SIG-M5 (cell line): Measurements from ENCODE around the gene ATP8B2.
"Not testable (repeated sequence)": the region's sequence is repeated elsewhere in the genome, so short reads cannot be mapped to it uniquely, and the experiment has no call there.

Source experiments
- DNase-seq: peaks from one replicate; lab custom pipeline; 2025; lab: John Stamatoyannopoulos, UW

The ATP8B2 gene

DNA sequence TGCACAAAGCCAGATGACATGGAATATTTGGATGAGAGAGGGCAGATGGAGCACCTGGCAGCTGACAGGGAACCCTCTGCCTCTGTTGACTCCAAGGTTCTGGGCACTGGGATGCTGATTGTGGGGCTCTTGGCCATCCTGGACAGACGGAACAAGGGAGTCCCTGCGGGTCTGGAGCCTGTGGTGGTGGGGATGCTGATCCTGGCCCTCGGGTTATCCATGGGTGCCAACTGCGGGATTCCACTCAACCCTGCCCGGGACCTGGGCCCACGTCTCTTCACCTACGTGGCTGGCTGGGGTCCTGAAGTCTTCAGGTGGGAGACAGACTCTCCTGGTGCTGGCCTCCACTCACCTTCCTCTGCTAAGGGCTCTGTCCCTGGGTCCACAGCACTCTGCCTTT lies 1.8 kb upstream of the ATP8B2 start:
- no peak for DNase-seq

DNA sequence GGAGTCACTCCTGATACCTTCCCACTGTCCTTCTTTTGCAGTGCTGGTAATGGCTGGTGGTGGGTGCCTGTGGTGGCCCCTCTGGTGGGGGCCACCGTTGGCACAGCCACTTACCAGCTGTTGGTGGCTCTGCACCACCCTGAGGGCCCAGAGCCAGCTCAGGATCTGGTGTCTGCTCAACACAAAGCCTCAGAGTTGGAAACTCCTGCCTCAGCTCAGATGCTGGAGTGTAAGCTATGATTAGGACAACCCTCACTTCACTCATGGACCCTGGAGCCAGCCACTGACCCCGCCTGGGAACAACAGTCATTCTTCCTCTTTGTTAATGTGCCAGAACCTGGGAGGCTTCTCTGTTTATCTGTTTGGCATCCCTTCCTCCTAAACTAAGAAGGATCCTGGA lies 1.1 kb upstream of the ATP8B2 start:
- no peak for DNase-seq

DNA sequence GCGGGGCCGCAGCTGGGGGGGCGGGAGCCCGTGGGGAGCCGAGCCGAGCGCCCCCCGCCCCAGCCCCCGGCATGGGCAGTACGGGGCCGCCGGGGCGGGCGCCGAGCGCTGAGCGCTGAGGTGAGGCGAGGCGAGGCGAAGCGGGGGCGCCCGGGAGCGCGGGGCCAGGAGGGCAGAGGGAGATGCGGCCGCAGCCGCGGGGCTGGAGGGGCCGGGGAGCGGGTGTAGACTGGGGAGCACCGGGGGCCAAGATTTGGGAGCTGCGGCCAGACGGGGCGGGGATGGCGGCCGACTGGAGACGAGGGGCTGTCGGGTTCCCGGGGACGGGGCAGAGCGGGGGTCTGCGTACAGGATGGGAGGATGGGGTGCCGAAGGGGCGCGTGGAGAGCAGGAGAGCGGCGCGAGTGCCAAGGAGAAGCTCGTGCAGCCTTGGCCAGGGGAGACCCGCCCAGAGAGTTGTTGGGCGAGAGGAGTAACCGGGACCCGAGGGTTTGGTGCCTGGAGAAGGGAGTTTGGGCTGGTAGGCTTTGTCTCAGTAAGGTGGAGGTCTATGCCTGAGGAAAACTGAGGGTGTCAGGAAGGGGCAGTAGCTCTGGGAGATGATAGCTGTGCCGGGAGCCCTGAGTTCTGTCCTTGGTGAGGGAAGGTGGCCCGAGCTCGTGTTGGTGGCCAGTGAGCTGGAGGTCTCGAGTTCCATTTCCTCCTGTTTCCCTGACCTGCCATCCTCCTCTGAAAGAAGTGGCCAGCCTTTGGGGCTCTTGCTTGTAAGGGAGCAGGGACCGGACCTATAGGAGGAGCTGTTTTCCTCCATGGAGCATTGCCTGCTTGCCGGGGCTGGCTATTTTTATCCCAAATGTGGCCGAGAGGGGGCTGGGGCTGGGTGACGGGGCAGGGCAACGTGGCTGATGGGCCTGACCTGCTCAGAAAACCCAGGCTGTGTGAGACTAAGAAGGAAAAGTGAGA lies 539 bp downstream of the ATP8B2 start:
- DNase-seq = no peak

DNA sequence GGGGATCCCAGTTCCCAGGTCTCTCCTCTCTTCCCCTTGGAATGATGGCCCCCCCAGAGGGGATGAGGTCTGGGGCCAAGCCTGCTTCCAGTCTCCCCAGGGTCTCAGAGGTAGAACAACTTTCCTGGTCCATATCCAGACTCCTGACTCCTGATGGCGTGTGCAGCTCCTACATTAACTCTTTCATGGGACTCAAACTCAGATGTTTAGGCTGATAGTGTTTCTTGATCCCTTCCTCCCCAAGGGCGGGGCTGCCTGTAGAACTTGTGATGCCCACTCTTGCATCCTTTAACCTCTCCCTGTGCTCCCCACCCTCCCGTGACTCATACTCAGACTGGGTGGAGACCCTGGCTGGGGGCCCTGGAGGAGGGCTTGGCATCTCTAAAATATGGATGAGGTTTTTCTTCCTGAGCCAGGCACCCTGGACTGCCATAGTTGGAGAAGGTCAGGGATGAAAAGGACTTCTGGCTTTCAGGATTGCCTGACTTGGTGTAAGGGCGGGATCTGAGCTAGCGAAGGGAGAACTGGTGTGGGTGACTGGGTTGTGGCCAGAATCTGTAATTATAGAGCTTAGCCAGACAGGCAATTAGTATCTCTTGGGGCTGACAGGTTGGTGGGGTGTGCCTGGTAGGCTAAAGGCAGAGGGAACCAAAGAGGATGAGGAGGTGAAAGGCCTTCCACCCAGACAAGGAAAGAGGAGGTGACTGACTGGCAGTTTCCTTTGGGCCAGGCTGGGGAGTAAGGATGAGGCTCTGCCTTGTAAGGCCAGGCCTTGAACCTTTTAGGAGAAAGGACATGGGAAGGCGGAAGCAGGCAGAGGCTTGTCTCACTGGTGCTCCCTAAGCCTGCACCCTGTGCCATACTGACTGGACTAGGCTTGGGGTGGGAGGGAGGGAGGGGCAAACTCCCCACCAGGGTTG lies 1.5 kb downstream of the ATP8B2 start:
- no peak for DNase-seq

DNA sequence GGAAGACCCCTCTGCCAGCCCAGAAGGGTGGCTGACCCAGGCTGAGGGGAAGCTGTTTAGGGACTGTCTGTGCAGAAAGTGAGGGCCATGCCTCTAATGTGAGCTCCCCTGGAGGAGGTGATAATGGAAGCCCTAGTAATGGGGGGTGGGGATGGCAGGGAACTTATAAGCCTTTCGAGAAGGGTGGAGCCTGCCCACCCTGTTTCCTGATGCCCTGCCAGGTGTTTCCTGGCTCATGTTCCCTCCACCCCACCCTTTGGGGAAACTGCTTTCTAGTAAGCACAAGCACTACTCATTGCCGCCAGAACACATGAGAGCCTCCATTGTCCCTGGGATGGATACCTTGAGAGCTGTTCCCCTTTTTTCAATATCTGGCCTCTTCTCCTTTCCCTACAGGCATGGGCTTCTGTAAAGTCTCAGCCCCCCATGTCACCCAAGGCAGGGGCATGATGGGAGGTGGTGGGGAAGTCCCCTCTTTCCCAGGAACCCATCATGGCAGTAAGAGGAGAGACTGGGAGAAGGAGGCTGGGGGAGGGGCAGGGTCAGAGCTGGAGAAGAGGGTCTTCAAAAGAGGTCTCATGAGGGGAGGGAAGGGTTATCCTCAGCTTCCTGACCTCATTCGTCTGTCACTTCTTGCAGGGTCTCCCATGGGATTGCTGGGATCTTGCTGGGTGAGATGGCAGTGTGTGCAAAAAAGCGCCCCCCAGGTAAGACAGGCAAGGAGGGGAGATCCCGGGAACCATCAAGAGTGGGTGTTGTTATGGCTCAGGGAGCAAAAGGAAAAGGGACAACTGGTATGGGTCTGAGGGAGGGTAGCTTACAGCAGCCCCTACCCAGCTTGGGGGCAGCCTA lies 2.4 kb downstream of the ATP8B2 start:
- DNase-seq = no peak

DNA sequence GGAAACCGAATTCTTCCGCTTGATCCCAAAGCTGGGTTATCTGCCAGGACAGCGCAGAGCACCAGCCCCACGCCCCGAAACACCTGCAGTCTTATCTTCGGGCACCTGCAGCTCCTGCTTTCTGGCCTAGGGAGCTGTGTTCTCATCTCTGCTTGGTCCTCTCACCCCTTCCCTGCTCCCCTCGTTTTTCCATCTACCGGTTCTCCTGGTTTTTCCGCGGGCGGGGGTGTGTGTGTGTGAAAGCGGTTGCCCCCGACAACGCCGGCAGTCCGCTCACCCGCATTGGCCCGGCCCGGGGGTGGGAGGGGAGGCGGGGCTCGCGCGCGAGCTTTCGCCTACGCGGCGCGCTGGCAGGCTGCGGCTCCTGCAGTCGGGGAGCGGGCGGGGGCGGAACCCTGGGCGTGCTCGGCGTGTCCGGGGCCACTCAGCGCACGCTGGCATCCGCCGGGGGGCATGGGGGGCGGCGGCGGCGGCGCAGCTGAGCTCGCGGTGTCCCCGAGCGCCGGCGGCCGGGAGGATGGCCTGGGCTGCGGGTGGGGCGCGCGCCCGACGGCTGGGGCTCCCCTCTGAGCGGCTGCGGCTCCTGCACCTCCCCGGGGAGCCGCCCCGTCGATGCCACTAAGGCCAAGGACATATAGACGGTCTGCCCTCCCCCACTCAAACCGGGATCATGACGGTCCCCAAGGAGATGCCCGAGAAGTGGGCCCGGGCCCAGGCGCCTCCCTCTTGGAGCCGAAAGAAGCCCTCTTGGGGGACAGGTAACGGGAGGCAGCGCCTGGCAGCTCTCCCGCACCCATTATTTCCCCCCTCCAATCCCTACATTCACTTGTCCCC lies 3.2 kb downstream of the ATP8B2 start:
- no peak for DNase-seq

DNA sequence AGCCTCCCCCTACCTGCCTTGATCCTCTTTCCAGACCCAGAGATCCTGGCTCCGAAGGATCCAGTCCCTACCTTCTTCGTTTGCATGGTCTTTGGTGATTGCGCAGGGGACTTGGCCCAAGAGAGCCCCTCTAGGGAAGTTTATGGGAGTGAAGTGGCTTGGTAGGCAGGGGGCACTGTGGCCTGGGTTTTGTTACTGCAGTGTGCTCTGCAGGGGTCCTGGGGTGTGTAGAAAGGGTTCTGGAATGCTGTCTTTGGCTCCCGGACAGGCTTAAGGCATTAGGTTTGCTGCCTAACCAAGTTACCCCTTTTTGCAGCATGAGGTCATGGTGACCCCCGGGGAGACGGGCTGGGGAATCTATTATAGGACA lies 3.8 kb downstream of the ATP8B2 start:
- no peak for DNase-seq

DNA sequence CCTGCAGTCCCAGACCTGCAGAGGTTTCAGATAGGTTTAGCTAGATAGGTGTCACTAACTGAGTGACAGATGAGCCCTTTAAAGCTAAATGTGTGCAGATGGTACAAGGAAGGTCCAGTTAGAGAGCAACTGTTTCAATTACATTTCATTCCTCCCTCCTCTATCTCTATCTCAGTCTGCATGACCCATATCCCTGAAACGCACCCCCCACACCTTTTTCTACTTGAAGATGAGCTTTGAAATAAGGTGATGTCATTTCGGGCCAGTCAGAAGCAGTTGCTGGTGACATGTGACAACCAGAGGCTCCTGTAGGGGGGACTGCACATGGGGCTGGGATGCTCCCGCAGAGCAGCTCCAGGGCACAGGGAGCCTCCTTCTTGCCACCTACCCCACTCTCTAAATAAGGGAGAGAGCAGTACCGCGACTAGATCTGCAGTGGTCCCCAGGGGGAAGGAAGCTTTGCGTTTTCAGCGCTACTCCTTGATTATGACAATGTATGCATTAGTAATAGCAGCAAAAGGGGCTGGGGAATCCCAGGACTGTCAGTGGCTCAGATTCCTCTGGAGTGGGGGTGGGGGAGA lies 4.3 kb downstream of the ATP8B2 start:
- DNase-seq = no peak

DNA sequence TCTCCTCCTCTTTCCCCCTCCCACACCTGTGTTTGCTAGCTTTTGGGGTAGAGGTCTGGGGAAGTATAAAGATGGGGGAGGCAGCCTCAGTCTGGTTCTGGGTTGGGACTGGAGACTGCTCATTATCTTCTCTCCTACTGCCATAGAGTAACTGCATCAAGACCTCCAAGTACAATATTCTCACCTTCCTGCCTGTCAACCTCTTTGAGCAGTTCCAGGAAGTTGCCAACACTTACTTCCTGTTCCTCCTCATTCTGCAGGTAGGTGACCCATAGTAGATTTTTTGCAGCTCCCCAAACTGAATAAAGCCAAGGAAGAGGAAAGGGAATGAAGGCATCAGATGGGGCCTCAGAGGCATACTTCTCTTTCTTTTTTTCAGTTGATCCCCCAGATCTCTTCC lies 5.3 kb downstream of the ATP8B2 start:
- DNase-seq = no peak

DNA sequence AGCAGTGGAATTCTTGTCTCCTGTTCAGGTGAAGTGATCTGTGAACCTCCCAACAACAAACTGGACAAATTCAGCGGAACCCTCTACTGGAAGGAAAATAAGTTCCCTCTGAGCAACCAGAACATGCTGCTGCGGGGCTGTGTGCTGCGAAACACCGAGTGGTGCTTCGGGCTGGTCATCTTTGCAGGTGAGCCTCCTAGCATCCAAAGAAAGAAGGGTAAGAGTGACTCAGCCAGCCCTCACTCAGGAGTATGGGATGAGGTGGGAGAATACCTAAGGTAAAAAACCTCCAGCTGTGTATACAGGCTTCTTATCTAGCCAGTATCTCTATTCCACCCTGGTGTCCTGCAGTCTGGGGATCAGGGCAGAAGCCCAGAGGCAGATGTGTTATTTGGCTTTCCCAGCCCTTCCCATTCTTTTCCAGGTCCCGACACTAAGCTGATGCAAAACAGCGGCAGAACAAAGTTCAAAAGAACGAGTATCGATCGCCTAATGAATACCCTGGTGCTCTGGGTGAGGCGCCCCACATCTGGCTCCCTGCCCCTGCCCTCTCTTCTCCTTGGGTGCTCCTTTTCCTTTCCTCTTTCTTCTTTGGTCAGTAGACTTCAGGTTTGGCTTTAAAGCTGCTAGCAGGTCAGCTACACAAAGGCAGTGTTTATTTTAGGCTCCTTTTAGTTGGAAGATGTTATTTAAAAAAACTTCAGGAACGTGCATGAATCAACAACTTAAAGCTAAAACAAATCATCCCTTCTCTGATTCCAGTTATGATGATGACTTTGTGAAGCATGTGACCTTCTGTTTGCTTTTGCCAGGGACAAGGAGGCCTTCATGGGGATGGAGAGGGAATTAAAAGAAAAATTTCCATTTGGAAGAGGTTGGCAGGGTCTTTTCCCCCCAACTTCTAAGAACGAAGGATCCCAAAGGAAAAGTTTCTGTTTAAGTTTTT lies 9.0 kb downstream of the ATP8B2 start:
- no peak for DNase-seq

DNA sequence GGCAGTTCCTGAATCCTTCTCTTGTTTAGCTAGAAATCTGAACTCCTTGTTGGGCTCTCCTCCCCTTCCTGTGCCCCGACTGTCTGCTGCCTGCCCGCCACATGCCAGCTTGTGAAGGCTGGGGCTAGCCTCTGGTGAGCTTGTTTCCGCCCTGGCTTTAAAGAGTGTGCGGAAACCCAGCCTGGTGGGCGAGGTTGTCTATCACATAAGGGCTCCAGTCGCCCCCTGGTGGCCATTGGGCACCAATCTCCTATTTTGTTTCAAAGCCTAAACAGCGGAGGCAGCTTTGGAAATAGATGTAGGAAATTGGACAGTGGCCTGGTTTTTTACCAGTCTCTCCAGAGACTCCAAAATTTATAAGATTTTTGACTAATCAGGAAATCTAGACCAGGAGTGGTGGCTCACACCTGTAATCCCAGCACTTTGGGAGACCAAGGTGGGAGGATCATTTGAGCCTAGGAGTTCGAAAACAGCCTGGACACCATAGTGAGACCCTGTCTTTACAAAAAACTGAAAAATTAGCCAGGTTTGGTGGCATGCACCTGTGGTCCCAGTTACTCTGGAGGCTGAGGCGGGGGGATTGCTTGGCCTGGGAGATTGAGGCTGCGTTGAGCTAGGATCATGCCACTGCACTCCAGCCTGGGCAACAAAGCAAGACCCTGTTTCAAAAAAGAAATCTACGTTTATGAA lies 9.8 kb downstream of the ATP8B2 start:
- DNase-seq = no peak

DNA sequence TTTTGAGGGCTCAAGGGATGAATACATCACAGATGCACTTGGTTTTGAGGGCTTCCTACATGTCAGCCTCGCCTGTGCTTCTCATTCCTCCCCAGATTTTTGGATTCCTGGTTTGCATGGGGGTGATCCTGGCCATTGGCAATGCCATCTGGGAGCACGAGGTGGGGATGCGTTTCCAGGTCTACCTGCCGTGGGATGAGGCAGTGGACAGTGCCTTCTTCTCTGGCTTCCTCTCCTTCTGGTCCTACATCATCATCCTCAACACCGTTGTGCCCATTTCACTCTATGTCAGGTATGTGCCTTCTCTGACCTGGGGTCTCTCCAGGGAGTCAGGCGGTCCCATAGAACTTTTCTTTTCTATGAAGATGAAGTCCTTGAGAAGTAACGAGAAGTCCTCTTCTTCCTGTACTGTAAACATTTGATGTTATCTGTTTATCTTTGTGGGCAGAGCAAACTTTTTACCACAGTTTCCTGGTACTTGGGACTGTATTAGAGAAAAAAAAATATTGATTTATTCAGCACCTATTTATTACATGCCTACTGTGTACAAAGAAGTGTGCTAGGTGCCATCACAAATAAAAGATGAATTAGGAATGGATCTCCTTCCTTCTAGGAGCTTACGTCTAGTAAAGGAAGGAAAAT lies 12.0 kb downstream of the ATP8B2 start:
- DNase-seq = no peak

DNA sequence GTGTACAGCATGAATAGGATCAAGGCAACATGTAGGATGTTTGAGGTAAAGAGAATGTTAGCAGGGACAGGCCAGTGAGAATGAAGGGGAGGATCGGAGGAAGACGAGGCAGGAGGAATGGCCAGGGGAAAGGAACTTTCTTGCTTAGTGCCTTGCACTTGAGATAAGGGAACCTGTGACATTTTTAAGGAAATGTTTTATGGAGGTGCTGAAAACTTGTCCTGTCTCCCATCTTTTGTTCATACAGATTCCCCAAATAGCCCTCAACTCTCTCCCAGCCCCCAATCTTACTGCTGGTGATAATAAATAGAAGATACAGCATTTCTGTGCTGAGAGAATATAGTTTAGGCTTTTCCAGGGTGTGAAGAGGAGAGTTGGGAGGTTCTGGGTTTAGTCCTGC lies 13.6 kb downstream of the ATP8B2 start:
- DNase-seq = no peak

DNA sequence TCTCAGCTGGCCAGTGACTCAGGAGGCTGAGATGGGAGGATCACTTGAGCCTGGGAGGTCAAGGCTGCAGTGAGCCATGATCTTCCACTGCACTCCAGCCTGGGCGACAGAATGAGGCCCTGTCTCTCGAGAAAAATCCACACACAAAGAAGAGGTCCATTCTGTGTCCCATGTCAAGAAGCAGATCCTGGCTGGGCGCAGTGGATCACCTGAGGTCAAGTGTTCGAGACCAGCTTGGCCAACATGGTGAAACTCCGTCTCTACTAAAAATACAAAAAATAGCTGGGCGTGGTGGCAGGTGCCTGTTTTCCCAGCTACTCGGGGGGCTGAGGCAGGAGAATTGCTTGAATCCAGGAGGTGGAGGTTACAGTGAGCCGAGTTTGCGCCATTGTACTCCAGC lies 16.0 kb downstream of the ATP8B2 start:
- not testable (repeated sequence) for DNase-seq

DNA sequence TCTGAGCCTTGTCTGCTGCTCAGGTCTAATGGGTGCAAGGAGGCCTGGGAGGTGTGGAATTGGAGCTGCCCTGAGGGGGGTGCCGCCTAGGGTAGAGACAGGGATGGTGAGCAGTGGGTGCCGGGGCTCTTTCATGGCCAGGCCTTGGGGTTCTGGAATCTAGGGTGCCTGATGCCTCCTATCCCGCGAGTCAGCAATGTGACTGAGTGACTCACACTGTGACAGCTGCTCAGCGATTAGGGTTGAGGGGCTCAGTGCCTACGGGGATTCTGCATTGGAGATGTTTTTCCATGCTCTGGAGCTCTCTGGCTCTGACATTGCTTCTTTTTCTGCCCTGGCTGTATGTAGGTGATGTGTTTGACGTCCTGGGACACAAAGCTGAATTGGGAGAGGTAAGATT lies 16.8 kb downstream of the ATP8B2 start:
- DNase-seq = no peak

DNA sequence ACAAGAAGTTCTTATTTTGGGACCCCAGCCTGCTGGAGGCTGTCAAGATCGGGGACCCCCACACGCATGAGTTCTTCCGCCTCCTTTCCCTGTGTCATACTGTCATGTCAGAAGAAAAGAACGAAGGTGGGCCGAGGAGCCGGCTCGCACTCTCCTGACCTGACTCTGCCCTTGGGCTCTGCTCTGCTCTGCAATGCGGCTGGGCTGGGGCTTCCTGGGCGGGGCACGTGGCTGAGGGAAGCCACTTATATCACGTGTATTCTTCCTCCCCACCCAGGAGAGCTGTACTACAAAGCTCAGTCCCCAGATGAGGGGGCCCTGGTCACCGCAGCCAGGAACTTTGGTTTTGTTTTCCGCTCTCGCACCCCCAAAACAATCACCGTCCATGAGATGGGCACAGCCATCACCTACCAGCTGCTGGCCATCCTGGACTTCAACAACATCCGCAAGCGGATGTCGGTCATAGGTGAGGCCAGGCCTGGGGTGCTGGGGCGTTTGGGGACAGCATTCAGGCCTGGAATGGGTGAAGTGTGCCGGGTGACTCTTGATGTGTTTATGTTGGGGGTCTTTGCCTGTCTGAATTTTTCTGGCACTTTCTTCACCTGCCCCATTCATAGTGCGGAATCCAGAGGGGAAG lies 17.6 kb downstream of the ATP8B2 start:
- DNase-seq = no peak

DNA sequence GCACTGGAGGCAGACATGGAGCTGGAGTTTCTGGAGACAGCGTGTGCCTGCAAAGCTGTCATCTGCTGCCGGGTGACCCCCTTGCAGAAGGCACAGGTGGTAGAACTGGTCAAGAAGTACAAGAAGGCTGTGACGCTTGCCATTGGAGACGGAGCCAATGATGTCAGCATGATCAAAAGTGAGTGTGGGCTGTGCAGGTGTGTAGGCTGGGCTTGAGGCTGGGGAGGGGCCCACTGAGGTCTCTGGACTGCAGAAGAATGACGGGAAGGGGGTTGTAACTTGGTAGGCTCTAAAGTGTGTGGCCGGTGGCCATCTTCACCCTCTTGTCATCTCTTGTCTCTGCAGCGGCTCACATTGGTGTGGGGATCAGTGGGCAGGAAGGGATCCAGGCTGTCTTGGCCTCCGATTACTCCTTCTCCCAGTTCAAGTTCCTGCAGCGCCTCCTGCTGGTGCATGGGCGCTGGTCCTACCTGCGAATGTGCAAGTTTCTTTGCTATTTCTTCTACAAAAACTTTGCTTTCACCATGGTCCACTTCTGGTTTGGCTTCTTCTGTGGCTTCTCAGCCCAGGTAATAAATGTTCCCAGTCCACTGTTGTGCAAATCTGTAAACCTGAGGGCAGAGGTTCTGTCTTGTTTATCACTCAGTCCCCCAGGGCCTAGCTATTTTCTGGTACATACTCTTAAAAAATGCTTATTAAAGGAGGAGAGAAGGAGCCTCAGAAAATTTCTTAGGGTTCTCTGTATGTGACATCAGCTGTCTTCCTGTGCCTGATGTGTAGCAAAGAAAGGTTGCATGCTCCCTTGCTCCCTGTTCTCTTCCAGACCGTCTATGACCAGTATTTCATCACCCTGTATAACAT lies 19.9 kb downstream of the ATP8B2 start:
- DNase-seq = no peak
